ENCODE results near the gene RGS14.

Gene RGS14, protein sequence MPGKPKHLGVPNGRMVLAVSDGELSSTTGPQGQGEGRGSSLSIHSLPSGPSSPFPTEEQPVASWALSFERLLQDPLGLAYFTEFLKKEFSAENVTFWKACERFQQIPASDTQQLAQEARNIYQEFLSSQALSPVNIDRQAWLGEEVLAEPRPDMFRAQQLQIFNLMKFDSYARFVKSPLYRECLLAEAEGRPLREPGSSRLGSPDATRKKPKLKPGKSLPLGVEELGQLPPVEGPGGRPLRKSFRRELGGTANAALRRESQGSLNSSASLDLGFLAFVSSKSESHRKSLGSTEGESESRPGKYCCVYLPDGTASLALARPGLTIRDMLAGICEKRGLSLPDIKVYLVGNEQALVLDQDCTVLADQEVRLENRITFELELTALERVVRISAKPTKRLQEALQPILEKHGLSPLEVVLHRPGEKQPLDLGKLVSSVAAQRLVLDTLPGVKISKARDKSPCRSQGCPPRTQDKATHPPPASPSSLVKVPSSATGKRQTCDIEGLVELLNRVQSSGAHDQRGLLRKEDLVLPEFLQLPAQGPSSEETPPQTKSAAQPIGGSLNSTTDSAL

DNA sequence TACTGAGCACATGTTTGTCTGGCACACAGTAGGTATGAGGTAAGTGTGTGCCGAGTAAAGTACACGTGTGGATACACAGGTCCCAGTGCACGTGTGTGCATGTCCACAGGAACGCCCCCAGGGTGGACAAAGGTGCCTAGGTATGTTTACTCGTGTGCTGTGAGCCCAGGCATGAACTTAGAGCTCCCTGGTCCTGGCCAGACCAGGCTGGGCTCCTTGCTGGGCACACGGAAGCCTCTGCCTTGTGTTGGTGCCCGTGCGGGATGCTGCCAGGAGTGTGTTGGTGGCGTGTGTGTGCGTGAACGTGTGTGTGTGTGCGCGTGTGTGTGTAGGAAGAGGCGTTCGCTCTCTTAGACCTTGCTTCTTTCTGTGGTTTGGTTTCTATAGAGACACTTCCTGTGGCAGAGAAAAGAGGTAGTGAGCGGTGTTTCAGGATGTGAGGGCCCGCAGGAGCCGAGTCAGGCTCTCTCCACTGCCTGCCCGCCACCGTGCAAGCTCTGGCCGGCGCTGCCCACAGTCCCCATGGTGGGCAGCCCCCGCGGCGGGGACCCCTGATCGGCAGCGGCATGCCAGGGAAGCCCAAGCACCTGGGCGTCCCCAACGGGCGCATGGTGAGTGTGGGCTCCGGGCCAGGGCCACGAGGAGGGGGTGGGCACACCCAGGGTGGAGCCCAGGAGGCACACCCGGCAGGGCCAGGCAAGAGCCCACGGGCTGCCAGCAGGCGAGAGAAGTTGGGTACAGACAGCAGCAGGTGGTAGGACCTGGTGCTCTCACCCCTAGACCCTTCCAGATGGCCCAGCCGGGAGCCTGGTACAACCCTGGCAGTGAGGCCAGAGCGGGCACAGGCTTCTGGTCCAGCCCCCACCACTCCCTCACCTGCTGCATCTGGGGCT, at the start of gene RGS14:
Gene RGS14 (plus strand): TSS at position 466 of the 893 bp plus-strand sequence. CDS start 101 bp downstream, at position 567.
- peak; percentile 20 for DNase-seq (ENCODE audit: low spot score)

DNA sequence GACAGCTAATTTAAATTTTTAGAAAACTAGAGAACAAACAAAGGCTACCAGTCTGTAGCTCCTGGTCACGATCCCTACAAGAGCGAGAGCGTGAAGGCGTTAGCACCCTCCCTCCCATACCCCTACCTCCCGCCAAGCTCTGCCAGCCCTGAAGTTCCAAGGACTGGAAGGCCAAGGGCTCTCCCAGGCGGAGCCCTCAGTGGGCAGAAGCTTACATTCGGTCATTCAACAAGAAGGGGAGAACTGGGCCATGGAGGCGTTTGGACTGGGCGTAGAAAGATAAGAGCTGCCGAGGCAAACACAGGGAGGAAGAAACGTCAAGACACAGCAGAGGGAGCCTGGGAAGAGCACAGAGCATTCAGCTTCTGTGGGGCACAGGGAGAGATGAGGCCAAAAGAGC, 49.0 kb upstream of the RGS14 start:
- no peak for DNase-seq (ENCODE audit: low spot score)

DNA sequence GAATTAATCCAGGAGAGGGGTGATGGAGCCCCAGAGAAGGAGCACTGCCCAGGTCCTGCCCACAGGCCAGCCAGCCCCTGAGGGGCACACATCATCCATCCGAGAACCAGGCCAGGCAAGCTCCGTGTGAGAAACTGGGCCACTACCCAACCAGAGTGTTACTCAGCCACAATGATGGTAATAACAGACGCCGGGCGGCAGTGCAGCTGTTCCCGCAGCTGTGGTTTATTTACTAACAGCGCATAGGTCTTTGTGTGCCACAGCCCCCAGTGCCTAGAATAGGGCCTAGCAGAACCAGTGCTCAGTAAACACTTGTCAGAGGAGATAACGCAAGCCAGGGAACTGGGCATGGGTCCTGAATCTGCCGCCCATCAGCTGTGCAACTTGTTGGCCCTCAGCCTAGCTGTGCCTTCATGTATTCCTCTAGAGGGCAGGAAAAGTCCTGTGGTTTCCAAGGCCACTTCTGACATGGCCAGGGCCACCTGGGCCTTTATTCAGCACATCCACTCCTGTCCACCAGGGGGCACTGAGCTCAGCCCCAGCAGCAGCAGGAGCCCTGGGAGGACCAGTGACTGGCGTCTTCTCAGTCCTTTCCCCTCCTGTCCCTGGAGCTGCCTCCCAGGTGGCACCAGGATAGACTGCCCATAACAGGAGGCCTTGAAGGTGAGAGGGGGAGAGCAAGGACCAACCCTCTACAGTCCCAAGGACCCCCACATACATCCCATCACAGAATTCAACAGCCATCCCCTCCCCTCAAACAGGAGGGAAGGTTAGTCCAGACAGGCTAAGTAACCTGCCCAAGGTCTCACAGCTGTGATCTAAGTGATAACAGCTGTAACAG, 48.2 kb upstream of the RGS14 start:
- peak; percentile 88 for DNase-seq (ENCODE audit: low spot score)

DNA sequence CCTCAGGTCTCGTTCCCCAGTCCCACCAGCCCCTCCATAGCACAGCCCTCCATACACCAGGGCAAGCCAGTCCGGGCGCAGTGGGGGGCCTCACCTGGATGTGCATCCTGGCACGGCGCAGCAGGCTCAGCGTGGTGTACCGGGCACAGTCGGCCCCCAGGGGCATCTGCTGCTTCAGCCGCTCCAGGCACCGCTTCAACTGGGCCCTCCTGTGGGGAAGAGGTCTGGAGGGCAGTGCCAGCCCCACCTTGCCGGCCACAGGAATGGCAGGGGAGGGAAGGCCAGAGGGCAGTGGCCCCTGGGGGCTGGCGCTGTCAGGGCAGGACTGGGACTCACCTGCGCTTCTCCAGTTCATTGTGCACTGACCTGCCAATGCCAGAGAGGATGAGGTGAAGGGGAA, 47.4 kb upstream of the RGS14 start:
- no peak for DNase-seq (ENCODE audit: low spot score)

DNA sequence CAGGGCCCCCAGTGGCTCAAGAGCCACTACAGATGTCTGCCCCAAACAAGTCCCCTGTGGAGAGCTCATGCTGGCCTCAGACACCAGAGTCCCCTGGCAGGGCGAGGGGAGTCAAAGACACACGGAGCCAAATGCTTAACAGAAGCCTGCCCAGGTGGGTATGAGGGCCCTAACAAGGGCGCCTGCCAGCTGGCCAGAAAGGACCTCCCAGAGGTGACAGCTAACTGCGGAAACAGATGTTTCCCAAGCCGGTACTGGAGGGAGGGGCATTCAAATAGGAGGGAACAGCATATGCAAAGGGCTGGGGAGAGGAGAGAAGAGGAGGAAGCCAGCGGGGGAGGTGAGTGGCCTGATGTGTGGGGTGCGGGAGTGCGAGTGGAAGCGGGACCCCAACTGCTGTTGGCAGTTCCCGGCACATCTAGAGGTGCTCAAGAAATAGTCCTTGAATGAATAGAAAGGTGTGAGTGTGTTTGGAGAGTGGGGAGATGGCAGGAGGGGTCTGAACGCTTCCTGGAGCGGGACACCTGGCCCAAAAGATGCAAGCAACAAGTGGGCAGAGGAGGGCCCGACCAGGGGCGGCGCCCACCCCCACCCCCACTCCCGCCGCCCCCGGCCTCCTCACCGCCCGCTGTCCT, 46.9 kb upstream of the RGS14 start:
- DNase-seq (ENCODE audit: low spot score), result peak; percentile 26

DNA sequence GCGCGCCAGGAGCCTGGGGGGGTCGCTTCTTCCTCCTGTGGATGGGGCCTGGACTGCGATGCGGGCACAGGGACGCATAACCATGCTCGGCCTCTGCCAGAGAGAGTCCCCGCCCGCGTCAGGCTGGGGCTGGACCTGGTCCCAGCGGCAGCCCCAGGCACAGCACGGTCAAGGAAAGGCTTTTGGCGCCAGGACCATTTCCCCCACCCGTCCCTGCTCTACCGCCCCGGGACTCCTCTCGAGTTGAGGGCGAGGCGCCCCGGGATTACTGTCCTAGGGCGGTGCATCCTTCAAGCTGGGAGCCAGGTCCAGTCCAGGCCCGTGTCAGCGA, 46.4 kb upstream of the RGS14 start:
- no peak for DNase-seq (ENCODE audit: low spot score)

DNA sequence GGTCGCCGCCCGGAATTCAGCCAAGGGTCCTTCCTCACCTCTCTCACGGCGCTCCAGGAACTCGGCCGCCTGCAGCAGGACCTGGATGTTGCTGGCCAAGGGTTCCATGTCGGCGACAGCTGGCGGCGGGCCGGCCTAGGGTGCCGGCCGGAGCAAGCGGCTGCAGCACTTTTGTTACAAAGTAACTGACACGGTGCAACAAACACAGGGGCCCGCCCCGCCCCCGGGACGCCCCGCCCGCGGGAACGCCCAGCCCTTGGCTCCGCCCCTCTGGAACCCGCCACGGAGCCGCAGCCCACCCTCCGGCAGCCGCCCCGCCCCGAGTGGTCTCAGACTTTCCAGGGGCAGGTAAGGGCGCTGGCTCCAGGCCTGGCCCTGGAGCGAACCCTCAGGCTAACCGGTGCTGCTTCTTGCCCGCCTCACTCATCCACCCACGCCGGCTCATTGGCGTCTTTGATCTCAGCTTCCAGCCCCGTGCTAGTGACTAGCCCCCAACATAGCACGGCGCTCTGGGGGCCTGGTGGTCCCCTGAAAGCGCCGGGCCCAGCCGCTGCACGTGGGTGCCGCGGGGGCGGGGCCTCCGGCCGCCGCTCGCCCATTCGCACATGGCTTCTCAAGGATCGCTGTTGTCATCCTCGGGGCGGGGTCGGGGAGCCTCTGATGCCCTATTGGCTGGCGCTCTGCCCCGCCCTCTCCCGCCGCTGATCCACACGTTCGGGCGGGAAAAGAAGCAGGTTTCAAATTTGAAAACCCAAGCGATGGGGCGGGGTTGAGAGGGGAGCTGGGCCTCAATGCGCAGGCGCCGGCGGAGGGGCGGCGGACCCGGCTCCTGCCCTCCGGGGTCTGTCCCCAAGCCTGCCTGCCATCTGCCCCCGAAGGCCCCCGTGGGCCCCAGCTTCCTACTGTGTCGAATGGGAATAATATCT, 45.7 kb upstream of the RGS14 start, which contains the start of gene MXD3:
Gene MXD3 (minus strand): TSS at position 176 of the 926 bp plus-strand sequence. CDS start 68 bp downstream, at position 108.
- DNase-seq (ENCODE audit: low spot score), result peak; percentile 95

DNA sequence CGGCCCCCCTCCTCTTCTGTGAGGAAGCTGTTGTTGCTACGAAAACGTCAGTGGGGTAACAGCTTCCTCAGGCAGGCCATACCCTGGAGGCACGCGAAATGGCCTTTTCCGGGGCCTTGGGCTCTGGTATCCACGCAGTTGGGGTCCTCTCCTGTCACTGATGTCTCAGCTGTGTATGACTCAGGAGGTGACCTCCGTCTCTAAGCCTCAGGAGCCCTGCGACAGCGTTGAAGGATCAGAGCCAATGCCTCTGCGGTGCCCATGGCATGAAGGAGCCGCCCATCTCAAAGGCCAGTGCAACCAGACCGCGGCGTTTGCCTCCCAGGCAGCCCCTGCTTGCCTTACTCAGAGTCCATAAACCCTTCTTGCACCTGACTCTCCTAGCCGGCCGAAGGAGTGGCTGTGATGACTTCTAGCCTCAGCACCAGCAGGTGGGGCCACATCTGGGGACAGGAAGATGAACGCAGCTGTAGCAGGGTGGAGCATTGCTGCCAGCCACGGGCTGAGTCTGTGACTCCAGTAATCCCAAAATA, 45.0 kb upstream of the RGS14 start:
- peak; percentile 68 for DNase-seq (ENCODE audit: low spot score)

DNA sequence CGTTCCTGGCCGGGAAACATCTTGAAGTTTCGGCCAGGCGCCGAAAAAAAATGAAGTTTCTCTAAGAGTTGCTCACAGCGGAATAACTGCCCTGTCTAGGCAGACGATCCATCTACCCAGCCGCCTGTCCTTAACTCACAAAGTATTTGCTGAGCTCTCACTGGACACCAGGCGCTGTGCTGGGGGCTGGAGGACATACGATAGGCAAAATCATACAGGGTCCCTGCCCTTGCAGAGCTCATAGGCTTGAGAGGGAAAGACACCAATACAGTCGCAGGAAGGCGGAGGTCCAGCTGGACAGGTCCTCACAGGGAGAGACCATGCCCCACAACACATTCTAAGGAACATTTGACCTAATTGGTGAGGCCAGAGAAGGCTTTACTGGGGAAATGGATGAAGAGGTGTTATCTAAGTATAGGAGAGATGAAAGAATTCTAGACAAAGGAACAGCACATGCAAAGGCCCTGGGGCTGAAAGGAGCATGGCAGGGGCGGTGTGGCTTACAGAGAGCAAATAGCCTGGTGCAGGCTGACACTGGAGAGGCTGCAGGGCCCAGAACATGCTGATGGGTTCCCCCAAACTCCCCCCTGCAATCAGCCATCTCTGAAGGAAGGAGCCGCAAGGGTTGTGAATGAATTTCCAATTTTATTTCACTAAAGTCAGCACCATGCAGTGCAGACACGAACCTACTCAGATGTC, 44.0 kb upstream of the RGS14 start:
- DNase-seq (ENCODE audit: low spot score), result no peak

DNA sequence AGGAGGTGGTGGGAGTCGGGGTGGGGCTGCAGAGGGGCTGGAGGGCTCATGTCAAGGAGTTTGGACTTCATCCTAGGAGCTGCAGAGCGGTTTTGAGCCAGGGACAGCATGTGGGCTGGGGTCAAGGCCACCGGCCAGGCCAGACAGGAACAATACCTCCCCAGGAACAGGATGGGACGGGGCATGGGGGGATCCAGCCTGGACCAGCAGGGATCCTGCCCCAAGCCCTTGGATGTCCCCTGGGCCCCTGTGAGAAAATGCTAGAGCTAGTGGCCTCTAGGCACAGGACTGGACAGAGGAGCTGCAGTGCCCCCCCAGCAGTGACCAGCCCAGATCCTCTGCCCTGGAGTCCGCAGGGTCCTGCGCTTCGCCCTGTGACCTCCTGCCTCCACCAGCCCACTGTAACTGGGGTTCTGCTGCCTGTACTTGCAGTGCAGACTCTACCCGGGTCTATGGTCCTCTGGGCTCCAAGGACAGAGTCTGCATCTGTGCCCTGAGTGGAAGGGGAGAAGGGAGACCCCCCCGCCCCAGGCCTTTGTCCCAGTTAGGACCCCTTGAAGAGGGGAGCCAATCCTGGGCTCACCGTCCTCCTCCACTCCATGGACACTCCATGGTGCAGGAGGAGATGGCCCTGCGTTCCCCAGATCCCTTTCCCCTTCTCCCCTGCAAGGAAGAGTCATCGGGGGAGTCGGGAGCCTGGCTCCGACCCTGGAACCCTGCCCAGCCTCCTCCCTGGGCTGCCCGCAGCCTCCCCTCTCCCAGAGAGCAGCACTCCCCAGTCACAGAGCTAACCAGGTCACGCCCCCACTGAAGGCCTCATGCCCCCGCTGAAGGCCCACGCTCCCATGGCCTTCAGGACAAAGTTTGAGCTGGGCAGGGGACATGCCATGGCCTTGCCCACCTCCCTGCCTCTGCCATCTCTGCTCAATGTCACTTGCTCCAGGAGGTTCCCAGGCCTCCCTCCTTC, 43.1 kb upstream of the RGS14 start:
- DNase-seq (ENCODE audit: low spot score), result no peak

DNA sequence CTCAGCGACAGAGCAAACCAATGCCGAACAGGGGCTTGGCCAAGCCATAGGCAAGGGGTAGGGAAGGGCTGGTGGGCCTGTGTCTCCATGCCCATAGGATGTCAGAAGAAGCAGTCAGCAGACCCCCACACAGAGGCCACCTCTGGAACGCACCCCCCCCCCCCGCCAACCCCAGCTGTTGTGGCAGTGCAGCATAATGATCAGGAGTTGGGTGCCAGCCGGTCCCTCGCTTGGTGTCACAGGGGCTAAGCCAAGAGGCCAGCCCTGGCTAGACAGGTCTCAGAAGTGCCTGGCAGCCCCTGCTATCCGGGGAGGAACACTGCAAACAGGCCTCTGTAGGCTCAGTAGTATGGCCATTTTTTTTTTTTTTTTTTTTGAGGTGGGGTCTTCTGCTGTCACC, 42.3 kb upstream of the RGS14 start:
- DNase-seq (ENCODE audit: low spot score), result no peak

DNA sequence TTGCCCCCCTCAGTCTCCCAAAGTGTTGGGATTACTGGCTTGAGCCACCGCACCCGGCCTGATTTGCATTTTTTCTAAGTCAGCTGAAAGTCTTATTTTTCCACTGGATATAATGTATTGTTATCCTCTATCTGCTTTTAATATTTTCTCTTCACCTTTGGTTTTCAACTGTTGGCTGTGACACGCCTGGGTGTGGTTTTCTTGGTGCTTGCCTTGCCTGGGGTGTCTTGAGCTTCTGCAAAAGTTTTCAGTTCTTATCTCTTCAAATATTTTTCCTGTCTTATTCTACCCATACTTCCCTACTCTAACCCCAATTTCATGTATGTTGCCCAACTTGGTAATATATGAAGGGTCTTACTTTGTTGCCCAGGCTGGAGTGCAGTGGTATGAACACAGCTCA, 41.7 kb upstream of the RGS14 start:
- DNase-seq (ENCODE audit: low spot score), result no peak

DNA sequence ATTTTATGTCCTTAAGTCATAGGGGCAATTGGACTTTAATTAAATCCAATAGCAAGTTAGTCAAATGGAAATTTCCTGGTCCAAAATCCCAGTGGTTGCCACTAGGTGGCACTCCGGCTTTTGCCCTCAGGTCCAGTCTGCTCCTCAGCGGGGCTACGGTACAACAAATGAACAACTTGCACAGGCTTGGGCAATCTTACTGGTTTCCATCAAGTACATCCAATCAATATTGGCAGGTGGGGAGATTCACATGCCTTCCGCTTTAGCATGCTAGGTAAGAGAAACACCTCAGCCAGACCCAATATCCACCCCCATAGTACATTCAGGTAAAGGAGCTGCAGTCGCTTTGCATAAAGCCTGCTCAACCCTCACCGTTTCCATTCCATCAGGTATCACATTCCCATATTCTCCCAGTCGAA, 39.8 kb upstream of the RGS14 start:
- peak; percentile 75 for DNase-seq (ENCODE audit: low spot score)

DNA sequence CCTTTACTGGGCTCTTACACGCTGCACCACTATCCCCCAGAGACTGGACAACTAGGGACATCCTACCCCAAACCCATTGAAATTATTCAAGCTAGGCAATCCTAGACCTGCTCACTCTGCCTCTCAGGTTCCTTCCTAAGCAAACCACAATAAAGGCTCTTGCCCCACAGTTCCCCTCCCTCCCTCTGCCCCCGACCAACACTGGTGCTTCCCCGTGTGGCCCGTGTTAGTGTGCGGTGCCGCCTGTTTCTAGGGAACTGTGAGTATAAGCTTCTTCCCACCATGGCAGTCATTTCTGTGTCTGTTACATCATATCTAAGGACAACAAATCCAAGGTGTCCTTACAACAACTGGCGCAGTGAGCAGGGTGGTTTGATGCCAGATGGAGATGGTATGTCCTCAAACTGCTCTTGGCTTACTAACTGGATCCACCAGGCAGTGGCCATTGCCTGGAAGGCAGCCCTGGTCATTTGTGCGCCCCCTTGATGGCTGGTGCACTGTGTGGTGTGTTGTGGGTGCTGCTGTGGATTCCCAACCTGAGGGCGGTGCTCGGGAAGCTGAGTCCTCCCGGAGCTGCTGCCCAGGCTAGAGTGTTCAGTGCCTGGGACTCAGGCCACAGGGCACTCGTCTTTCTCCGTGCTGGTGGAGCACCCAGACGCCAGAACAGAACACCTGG, 37.7 kb upstream of the RGS14 start:
- DNase-seq (ENCODE audit: low spot score), result no peak

DNA sequence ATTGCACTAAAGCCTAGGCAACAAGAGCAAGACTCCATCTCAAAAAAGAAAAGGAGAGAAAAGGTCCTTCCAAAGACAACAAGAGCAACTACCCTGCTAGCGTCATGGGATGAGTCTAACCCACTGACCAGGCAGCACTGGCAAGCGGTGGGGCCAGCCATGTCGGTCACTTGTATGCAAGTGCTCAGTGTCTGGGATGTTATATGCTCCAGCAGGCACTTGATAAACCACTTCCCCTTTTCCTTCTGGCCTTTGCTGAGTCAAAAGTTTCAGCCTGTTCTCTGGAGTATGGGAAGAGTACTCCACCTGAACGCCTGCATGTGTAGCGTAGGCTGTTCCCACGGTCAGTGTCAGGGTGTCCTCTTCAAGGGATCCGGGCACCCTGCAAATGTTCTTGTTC, 36.8 kb upstream of the RGS14 start:
- peak; percentile 24 for DNase-seq (ENCODE audit: low spot score)

DNA sequence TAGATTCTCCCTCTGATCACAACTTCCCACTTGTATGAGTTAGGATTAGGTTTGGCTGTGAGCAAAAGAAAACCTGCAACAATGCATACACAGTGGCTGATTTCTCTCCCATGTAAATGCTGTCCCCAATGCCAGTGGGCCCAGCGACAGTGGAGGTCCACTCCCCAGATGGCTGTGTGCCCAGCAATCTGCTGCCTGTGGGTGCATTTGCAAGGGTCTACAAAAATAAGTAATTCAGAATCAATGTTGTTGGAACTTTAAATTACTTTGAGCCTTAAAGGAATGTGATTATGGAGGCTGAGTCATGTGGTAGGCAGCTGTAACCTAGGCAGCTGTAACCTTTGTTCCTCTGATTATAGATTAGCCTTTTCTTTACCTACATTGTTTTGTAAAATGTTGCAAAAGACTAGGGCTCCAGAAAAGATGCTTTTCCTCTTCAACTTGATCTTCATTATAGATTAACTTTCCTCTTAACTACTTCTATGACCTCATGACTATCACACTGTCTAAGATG, 31.8 kb upstream of the RGS14 start:
- peak; percentile 73 for DNase-seq (ENCODE audit: low spot score)

Data from kidney tubule cell (primary cell).